Stimulated activated CD8-positive, alpha-beta memory T cell treated with anti-CD3 and anti-CD28 coated beads, Interleukin-7, amount 100 ng/mL, for 4 hours (primary cell): ENCODE data around the gene NEUROG1.

Source experiments
- DNase-seq, 2 donors: peaks; one replicate each; pipeline ENCODE4 v3.0.0-alpha.2; 2020; ENCODE audit warnings: low read depth in 2 of 2

Gene NEUROG1

GRCh38 chr5:135535820-135536801 is at the start of gene NEUROG1:
Gene NEUROG1 (minus strand): TSS chr5:135535964. CDS start chr5:135535690, 274 bp downstream.
- no peak for DNase-seq

GRCh38 chr5:135584918-135585317 is 49.2 kb upstream of the NEUROG1 start:
- no peak for DNase-seq

- DNase-seq: no peak
These were observed 48.5 kb upstream of the NEUROG1 start for GRCh38 chr5:135584276-135584675.

GRCh38 chr5:135582099-135582781 is 46.5 kb upstream of the NEUROG1 start:
- no peak for DNase-seq

GRCh38 chr5:135578685-135579341 is 43.0 kb upstream of the NEUROG1 start, which contains the start of gene CXCL14:
Gene CXCL14 (minus strand): TSS chr5:135578991. CDS start chr5:135578778, 213 bp downstream.
- DNase-seq: no peak

- no peak for DNase-seq
These were observed 42.5 kb upstream of the NEUROG1 start for GRCh38 chr5:135578305-135578684.

GRCh38 chr5:135577421-135577820 is 41.7 kb upstream of the NEUROG1 start:
- DNase-seq: no peak

- DNase-seq: no peak
These were observed 40.4 kb upstream of the NEUROG1 start for GRCh38 chr5:135576075-135576599.

GRCh38 chr5:135574493-135574892 is 38.7 kb upstream of the NEUROG1 start:
- no peak for DNase-seq

- no peak for DNase-seq
These were observed 36.1 kb upstream of the NEUROG1 start for GRCh38 chr5:135571902-135572301.

GRCh38 chr5:135571066-135571609 is 35.4 kb upstream of the NEUROG1 start:
- no peak for DNase-seq

- no peak for DNase-seq
These were observed 34.6 kb upstream of the NEUROG1 start for GRCh38 chr5:135570453-135570764.

GRCh38 chr5:135569755-135570452 is 34.1 kb upstream of the NEUROG1 start:
- no peak for DNase-seq

- DNase-seq: no peak
These were observed 33.2 kb upstream of the NEUROG1 start for GRCh38 chr5:135568923-135569360.

- DNase-seq: no peak
These were observed 32.5 kb upstream of the NEUROG1 start for GRCh38 chr5:135568246-135568645.

- no peak for DNase-seq
These were observed 31.9 kb upstream of the NEUROG1 start for GRCh38 chr5:135567661-135568060.

GRCh38 chr5:135566422-135567400 is 30.9 kb upstream of the NEUROG1 start:
- DNase-seq: no peak

- DNase-seq: peak; percentile 12 to 33
These were observed 30.1 kb upstream of the NEUROG1 start for GRCh38 chr5:135565725-135566421.

GRCh38 chr5:135565266-135565665 is 29.5 kb upstream of the NEUROG1 start:
- DNase-seq: no peak
